Measurements from ENCODE around the gene FOXP3.

Gene FOXP3

GRCh38 chrX:49211074-49211473, 53.4 kb downstream of the FOXP3 start:
- DNase-seq = no peak

GRCh38 chrX:49210406-49210805, 54.1 kb downstream of the FOXP3 start:
- no peak for DNase-seq

GRCh38 chrX:49209434-49210251, 54.9 kb downstream of the FOXP3 start:
- DNase-seq = no peak

DNA sequence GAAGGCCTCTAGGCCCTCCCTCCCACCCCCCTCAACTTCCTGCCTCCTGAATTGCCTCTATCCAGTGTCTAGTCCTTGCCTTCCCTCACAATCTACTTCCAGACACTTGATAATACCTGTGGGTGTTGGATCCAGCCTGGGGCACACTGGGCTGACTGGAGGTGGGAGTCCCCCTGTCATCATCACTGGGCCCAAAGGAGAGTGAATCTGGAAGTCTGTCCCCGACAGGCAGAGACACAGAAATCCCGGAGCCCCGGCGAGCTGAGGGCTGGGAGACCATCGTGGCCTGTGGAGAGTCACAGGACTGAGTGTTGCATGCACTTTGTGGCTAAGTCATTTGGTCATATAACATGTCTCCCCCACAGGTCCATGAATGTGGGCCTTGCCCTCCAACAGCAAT, 56.1 kb downstream of the FOXP3 start:
- DNase-seq = no peak

GRCh38 chrX:49206543-49206942, 58.0 kb downstream of the FOXP3 start:
- no peak for DNase-seq

GRCh38 chrX:49205443-49205842, 59.1 kb downstream of the FOXP3 start:
- no peak for DNase-seq

- no peak for DNase-seq
Observed at GRCh38 chrX:49204709-49205108, 59.8 kb downstream of the FOXP3 start.

DNA sequence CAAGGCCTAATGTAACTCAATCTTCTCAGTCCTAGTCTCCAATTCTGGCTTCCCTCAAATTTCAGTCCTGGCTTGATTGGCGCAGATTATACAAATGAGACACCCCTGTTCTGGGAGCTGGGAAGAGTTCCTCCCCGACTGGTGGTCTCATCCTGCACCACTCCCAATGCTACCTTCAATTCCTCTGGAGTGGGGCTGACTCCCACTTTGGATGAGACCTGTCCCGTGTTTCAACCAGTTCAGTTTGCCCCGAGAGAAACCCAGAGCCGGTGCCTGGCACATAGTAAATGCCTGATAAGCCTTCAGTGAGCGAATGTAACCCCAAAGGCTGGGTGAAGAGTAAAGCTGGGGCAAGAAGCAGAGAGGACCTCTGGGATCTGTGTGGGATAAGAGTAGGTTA, 60.5 kb downstream of the FOXP3 start:
- no peak for DNase-seq

- no peak for DNase-seq
Observed at GRCh38 chrX:49203536-49203935, 61.0 kb downstream of the FOXP3 start.

- DNase-seq = no peak
Observed at GRCh38 chrX:49202022-49202421, 62.5 kb downstream of the FOXP3 start.
